GM18508 (cell line): ENCODE results near the gene CKAP2L.

Experiments
- ATAC-seq: cut with Tn5 transposase; IDR thresholded peaks from one replicate; pipeline ENCODE4 v1.9.1; 2021; ENCODE audit warnings: moderate number of reproducible peaks; ENCODE audit not compliant: insufficient read depth, unreplicated experiment

CKAP2L gene

GRCh38 chr2:112688086-112688880 lies 76.1 kb downstream of the CKAP2L start:
- no peak for ATAC-seq

DNA sequence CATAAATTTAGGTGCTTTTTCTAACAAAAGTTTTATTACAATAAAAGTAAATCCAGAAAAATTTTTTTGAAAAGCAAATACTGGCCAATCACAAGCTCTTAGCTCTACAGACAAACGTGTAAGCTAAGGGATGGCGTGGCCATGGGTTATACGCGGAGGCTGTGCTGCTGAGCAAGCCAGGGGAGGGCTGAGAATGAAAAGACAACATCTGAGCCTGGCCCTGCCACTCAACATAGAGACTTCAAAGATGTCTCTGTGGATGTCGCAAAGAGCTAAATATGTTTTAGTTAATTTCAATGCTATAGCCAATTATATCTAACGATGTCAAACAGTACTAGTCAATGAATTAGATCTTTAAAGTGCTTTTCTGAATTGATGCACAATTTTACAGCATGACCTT lies 76.9 kb downstream of the CKAP2L start:
- ATAC-seq: no peak
